NCI-H524 treated with DMSO at 0.1 percent for 48 hours (cell line): Measurements from ENCODE around the gene EHD4.

Source experiments
- DNase-seq: peaks from one replicate; lab custom pipeline; 2025; lab: John Stamatoyannopoulos, UW

Gene EHD4

GRCh38 chr15:41936649-41937567, 35.4 kb downstream of the EHD4 start:
- DNase-seq, result no peak

DNA sequence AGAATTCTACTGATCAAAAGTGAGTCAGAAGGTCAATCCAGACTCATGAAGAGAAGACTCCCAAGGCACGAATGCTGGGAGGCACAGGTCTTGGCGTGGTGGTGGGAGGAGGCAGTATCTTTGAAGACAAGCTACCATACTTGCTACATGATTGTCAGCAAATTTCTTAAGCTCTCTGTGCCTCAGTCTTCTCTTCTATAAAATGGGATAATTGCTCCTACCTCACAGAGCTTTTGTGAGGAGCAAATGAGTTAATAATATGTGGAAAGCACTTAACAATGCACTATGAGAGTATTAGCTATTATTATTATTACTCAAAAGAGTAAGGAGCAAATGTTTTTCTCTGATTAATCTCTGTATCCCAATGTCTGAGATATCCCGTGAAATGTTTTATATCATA, 36.2 kb downstream of the EHD4 start:
- no peak for DNase-seq

DNA sequence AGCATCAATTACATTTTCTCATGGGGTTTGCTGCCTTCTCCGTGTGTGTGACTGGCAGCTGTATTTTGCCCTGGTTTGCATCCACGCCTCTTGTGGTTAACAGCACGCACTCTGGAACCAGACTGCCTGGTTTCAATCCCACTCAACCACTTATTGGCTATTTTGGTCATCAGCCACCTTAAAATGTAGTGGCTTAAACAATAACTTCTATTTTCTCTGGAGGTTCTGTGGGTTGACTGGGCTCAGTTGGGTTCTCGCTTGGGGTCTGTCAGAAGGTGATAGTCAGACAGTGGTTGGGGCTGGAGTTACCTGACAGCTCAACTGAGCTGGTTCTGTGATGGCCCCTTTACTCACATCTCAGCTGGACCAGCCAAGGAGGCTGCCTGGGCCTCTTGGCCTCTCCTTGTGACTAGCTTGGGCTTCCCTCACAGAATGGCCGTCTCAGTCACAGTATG, 36.8 kb downstream of the EHD4 start:
- no peak for DNase-seq

DNA sequence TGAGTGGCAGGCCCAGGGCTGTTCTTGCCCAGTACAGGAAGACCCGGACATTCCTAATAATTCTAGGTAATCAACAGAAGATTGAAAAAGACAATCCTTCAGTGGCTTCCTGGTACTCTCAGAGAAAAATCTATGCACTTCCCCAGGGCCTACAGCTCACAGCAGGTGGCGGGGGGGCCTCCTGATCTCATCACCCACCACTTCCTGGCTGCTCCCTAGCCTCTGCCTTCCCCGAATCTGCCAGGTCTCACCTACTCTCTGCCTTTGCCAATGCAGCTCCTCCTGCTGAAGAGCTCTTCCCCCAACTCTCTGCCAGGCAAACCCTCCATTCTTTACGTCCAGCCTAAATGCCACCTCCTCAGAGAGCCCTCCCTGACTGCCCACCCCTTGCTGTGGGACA, 37.5 kb downstream of the EHD4 start:
- DNase-seq, result no peak

GRCh38 chr15:41933771-41934170, 38.6 kb downstream of the EHD4 start:
- DNase-seq, result no peak

- no peak for DNase-seq
Observed at GRCh38 chr15:41933326-41933725, 39.0 kb downstream of the EHD4 start.

DNA sequence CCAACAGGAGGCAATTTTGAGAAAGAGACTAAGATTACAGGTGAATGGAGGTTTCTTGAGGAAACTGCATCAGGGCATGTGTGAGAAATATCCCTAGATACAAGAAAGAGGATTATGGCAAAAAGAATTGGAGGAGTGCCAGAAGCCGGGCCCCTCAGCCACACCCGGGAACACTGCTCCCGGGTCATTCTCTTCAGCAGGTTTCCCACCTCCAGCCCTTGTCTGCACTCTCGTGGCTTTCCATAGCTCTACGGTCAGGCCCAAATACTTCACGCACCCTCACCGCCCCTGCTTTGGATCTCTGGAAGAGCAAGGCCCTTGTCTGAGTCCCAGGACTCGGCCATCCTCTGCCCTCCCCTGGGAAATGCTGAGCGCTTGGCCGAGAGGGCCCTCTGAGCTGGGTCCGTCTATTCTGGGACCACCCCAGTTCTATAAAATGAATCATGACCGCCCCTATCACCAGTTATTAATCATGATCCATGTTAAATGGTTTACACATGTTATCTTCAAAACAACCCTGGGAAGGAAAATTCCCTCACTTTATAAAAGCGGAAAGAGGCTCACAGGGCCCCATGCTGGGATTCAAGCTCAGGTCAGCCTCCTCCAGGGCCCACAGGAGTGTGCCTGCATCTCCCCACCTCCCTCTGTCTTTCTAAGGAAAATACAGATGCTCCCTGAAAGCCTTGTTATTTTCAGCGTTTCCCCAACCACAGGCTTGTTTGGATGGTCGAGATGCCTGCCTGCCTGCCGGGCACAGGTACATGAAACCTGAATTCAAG, 39.7 kb downstream of the EHD4 start:
- DNase-seq, result no peak

DNA sequence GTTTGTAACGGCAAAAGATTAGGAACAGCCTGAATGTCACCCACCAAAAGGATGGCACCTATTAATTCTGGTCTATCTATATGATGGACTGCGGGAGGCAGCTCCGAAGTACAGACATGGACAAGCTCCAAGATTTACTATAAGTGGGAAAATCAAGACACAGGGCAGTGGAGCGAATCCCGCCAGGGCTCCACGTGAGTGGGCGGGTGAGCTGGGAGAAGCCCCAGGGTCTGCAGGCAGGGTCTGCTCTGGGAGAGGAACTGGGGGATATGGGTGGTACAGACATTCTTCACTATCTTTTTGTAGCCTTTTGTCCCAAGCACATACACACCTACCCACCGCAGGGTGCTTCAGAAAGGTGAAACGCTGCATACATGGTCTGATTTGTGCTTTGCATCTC, 40.3 kb downstream of the EHD4 start:
- no peak for DNase-seq

DNA sequence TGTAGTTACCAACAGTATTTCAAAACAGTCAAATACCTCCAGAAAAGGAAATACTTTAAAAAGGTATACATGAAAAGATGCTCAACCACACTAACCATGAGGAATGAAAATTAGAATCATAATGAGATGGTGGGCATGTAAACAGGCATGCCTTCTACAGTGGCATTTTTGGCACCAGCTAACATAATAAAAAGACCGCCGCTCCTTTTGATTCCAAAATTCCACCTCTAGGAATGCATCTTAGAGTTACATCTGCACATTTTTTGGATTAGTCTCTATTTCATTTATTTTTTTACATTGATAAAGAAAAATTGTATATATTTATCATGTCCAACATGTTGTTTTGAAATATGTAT, 41.5 kb downstream of the EHD4 start:
- no peak for DNase-seq

GRCh38 chr15:41930221-41930866, 42.0 kb downstream of the EHD4 start:
- no peak for DNase-seq

DNA sequence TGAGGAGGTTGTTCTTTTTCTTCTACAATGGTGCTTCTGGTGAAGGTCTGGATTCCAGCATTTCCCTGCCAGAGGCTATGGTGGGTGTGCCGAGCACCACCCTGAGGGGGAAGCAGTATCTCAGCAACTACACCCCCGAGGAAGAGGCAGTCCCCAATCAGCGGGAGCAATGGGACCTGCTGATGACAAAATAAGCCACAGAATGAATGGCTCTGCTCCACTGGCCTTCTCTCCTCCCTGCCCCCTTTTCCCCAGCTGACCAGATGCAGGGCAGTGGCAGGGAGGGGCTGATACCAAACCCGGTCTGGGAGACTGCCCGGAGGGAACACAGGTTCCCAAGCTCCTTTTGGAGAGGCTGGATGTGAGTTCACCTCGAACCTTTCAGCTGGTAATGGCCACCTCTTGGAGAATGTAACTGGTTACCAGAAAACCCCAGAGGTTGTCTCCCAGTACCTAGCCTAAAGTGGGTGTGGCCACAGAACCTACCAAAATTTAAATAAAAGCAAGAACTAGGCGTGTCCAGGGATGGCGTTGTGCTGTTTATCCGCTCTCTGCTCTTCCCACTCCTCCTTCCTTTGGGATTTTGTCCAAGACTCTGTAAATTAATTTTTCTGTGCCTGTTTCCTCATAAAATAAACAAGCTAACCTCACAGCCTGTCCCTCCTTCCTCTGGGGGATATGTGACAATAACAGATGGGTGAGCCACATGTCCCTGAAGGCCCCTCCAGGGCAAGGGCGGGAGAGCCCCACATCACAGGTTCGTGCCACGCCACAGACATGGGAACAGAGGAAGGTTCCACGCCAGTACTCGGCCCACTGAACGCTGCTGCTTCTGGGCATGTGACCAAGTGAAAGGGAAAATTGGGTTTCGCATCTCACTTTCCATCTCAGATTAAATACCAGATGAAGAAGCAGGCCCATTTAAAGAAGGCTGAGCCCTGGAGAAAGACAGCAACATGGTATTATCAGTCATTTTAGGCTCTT, 43.4 kb downstream of the EHD4 start:
- no peak for DNase-seq

- no peak for DNase-seq
Observed at GRCh38 chr15:41928100-41928499, 44.3 kb downstream of the EHD4 start.

DNA sequence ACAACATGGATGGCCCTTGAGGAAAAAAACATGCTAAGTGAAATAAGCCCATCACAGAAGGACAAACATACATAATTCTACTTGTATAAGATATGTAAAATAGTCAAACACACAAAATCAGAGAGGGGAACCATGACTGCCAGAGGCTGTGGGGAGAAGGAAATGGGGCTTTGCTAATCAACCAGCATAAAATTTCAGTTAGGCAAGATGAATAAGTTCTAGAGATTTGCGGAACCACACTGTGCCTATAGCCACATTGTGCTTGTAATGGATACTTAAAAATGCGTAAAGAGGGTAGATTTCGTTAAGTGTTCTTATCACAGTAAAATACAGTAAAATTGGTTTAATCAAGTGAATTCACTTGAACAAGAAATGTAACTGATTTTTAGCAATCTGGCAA, 44.8 kb downstream of the EHD4 start:
- DNase-seq, result no peak

DNA sequence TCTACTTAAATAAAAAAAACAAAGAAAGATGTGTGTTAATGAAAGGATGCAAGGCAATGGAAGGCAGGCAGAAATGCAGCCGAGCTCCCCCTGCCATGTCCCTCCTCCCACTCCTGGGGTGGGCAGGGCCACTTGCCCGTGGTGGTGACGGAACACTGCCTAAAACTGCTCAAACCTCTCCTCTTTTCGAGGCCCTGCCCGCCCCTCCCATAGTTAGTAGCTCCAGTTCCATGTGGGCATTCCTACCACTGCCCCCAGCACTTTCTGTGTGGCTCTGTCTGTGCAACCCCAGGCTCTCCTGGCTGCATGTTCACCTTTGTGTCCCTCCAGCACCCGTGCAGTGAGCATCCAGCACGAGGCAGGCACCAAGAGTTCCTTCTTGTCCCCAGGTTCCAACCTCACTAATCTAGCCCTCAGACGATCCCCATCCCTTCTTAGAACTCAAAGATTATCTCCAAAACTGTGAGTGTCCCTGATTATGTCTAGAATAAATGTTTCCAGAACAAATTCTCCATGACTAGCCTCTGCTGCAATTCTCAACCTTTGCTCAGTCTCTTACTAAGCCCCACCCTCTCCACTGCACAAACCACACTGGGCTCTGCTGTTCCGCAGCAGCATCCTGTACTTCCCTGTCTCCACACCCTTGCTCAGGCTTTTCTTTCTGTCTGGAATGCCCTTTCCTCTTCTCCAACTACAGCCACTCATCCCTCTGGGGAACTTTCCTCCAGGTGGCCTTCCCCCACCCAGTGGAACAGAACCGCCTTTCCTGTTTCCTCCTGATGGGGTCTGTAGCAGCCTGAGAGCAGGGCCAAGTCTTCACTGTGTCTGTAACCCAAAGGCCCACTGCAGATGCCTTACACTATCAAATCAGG, 45.9 kb downstream of the EHD4 start:
- DNase-seq, result no peak

GRCh38 chr15:41925086-41925608, 47.2 kb downstream of the EHD4 start:
- DNase-seq, result no peak

GRCh38 chr15:41923401-41923997, 48.9 kb downstream of the EHD4 start:
- DNase-seq, result no peak

DNA sequence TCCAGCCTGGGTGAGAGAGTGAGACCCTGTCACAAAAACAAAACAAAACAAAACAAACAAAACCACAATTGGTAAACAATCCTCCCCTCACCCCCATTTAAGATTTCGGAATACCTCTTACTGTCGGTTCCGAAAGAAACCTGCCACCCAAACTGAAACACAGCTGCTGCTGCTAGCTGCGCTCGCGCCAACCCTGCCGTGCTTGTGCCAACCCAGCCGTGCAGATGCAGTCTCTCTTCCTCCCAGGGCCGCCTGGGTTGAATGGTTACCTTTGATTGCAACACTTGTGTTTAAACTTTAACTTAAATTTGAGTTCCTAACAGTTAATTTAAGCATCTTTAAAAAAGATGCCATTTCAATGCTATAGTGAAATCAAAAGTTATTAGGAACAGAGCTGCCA, 50.0 kb downstream of the EHD4 start:
- no peak for DNase-seq

GRCh38 chr15:41921639-41922038, 50.7 kb downstream of the EHD4 start:
- no peak for DNase-seq

- no peak for DNase-seq
Observed at GRCh38 chr15:41921167-41921566, 51.2 kb downstream of the EHD4 start.
